GM10266 (cell line): ENCODE data around the gene GTF2F1.

Experiments used
- DNase-seq: peaks from one replicate; pipeline ENCODE4 v3.0.0; 2012; ENCODE audit errors: extremely low spot score
- TF ChIP-seq, protein P1 (sequence below): IDR thresholded peaks from 2 replicates; pipeline ENCODE4 v1.5.1; 2012; ENCODE audit warnings: mild to moderate bottlenecking, low read depth; ENCODE audit not compliant: control insufficient read depth, insufficient read depth; ENCODE audit errors: missing control alignments

The GTF2F1 gene

DNA sequence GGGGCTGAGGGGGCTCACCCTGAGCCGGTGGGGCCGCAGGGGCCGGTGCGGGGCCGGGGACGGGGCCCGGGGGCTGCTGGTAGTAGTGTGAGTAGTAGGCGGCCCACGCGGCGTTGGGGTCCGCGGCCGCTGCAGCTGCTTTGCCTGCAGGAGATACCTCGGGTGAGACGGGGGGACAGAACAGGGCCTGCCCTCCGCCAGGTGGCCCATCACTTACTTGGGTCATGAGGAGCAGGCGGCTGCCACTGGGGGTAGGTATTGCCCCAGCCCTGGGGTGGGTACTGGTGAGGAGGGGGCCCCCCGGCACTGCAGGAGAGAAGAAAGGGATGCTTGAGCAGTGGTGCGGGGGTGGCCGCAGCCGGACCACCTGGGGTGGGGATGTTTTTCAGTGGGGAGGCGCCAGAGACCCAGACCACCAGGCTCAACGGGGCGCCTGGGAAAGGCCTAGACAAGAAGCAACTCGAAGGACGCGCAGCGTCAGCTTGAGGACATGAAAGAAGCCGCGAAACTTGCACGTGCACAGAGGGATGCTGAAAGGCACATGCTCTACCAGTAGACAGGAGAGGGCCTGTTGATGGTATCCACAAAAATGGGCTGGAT, 22.7 kb upstream of the GTF2F1 start:
- TF ChIP-seq, protein P1, sequence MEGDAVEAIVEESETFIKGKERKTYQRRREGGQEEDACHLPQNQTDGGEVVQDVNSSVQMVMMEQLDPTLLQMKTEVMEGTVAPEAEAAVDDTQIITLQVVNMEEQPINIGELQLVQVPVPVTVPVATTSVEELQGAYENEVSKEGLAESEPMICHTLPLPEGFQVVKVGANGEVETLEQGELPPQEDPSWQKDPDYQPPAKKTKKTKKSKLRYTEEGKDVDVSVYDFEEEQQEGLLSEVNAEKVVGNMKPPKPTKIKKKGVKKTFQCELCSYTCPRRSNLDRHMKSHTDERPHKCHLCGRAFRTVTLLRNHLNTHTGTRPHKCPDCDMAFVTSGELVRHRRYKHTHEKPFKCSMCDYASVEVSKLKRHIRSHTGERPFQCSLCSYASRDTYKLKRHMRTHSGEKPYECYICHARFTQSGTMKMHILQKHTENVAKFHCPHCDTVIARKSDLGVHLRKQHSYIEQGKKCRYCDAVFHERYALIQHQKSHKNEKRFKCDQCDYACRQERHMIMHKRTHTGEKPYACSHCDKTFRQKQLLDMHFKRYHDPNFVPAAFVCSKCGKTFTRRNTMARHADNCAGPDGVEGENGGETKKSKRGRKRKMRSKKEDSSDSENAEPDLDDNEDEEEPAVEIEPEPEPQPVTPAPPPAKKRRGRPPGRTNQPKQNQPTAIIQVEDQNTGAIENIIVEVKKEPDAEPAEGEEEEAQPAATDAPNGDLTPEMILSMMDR: no peak
- no peak for DNase-seq

DNA sequence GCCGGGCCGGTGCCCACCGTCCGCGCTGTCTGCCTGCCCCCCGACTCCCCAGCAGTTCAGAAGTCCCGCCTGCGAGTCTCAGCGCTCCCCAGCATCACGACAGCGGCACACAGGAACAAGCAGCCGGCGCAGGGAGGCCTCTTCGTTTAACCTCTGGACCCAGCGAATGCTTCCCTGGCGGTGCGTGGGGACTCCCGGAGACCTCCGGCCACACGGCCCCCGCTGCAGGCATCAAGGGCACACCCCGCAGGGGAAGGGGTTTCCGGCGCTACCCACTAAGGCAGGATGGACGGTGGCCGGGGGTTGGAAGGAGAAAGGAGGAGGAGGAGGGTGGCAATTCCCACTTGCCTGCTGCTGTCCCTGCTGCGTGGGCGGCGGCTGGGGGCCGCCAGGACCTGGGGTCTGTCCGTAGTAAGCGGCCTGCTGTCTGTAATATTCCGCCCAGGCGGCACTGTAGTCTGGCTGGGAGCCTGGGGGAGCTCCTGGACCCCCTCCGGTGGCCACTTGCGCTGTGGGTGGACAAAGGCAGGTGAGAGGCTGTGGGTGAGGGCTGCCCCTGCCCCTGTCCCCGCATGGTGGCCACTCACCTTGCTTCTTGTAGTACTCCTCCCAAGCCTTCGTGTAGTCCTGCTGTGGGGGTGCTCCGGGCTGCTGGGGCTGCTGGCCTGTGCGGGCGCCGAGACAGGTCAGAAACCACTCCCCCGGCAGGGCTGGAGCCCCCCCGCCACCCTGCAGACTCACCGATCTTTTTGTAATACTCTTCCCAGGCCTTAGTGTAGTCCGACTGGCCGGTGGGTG, 22.0 kb upstream of the GTF2F1 start:
- TF ChIP-seq, protein P1: no peak
- DNase-seq: no peak

DNA sequence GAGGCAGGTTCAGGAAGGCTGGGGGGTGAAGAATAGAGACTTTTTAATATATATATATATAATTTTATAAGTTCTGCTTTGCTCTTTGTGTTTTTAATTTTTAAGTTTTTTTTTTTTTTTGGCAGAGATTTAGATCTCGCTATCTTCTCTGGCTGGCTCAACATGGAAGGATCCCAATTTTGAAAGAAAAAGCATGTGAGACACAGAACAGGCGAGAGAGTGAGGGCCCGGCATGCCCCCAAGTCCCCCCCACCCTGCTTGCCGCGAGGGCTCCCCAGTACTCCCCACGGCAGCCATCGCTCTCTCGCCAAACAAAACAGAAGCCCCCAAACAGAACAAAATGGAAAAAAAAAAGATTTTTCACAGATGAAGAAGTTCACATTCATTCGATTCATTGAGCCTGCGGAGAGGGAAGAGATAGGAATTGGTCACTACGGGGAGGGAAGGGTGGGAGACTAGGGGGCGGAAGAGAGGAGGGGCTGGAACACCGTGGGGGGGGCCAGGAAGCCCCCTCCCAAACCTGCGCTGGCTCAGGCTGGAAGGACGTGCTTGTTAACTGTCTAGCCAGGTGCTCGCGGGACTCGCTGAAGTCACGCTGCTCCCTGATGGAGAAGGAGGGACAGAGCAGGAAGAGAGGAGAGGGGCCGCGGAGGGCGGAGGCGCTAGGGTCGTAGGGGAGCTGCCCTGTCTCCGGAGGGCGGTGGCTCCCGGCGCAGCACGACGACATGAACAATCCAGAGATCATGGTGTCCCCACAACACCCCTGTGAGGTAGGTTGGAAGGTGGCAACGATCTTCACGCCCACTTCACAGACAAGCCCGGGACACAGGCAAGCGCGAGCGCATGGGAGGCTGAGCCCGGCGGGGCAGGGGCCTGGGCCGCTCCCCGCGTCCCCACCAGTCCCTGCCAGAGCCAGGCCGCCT, 21.0 kb upstream of the GTF2F1 start:
- TF ChIP-seq, protein P1: no peak
- no peak for DNase-seq

DNA sequence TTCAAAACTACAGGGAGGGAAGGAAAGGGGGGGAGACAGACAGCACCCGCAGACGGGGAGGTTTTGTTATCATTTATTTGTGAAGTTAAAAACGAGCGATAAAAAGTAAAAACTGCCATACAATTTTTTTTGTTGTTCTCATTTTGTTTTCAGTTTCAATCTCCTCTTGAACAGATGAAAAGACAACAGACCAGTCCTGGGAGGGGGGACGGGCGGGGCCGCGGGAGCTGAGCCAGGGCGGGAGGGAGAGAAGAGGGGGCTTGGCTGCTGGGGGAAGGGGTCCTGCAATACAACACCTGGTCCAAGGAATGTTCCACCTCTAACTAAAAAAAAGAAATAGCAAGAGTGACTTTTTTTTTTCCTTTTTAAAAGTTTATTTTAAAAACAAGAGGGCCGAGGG, 20.3 kb upstream of the GTF2F1 start:
- no peak for DNase-seq
- TF ChIP-seq, protein P1: no peak

DNA sequence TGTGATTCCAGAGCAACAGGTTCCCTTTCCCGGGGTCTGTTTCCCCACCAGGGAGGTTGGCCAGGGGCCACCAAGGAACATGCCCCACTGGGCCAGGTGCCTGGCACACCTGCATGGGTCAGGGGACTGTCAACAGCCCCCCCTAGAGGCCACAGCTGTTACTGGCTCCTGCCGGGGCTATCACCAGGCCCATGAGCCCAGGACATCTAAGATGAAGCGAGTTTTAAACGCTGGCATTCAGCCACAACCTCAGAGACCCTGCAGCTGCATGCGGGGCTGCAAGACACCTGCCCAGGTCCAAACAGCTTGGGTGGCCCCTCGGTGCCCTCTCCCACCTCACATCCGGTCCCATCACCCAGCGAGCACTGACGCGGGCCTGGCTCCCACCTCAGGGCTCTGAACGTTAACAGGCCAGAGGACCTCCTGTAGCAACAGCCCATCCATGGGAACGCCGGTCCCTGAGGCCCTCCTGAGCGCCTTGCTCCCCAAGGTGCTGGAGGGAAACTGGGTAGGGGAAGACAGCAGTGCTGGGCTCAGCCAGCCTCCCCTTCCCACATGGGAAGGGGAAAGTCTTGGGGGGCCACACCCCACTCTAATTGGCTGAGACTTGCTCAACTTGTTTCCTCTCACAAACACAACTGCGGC, 19.6 kb upstream of the GTF2F1 start:
- DNase-seq: no peak
- TF ChIP-seq, protein P1: peak; percentile 65

DNA sequence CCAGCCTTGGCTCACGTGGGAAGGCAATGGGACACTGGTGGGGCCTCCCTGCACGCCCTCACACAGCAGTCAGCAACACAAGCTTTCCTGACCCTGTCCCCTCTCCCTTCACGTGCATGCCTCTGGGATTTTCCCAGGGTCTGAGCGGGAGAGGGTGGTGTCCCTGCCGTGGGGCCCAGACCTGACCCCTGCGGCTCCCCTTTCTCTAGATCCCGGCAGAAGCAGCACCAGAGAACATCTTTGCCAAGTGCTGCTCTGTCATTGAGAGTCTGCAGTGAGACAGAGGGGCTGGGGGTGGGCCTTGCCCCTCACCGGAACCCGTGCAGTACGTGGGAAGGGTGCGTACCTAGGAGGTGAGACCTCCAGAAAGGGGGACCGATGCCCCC, 19.1 kb upstream of the GTF2F1 start:
- no peak for DNase-seq
- TF ChIP-seq, protein P1: no peak
